GM12878 (cell line): ENCODE results near the gene TXNRD1. TPM values are rescaled to one million over a fixed set of nuclear protein-coding genes. Genes with fewer than 3 reads are reported as not detected.

ENCODE experiments used
- ATAC-seq: fragments of 200-7000 bp; cut with Tn5 transposase; 3 replicates; pipeline ENCODE4 v1.9.1; 2020; ENCODE audit warnings: mild to moderate bottlenecking, moderate library complexity
- BruUV-seq: library from RNA; stranded (reverse); fragments of 400-500 nt; replicated peaks from 2 replicates; lab custom pipeline; 2021; lab: Mats Ljungman, UMichigan
- CTCF ChIA-PET: fragments of 300-600 bp; sonication (Branson Sonifier 250); formaldehyde crosslinking; extraction: SDS; loops from one replicate; lab custom pipeline; 2021; ENCODE audit warnings: inconsistent platforms; lab: Yijun Ruan, JAX
- POLR2A ChIA-PET: fragments of 350-600 bp; formaldehyde crosslinking; extraction: SDS; loops from one replicate; lab custom pipeline; 2021; ENCODE audit warnings: inconsistent platforms; lab: Charles Lee
- RAD21 ChIA-PET: fragments of 300-600 bp; sonication (Branson Sonifier 250); formaldehyde crosslinking; loops from one replicate; lab custom pipeline; 2023; ENCODE audit warnings: antibody characterized with exemption; ENCODE audit not compliant: unreplicated experiment; lab: Charles Lee
- SMC1A ChIA-PET: fragments of 300-600 bp; sonication (Branson Sonifier 250); formaldehyde crosslinking; loops from one replicate; lab custom pipeline; 2023; ENCODE audit not compliant: unreplicated experiment, uncharacterized antibody; lab: Charles Lee
- DNase-seq: peaks from one replicate; pipeline ENCODE4 v3.0.0-alpha.2; 2011; ENCODE audit warnings: low read depth, low spot score
- FAIRE-seq: peaks from 3 replicates; lab custom pipeline; 2011; peaks lifted over from hg19 to GRCh38; lab: Jason Lieb, UNC
- H2AFZ ChIP-seq: 2 replicates; pipeline ENCODE4 v1.6.0; 2011; ENCODE audit warnings: low read depth, low read length, control low read depth; ENCODE audit not compliant: control insufficient read depth
- H3K27ac ChIP-seq: 2 replicates; pipeline ENCODE4 v1.5.1; 2011; ENCODE audit warnings: control low read depth; ENCODE audit not compliant: control insufficient read depth, insufficient read depth
- H3K27me3 ChIP-seq, 2 experiments: replicated peaks in 1 of 2; 2 replicates each; pipeline versions ENCODE4 v1.6.0 to v1.6.1; 2011; ENCODE audit warnings: low read length in 1 of 2; ENCODE audit not compliant: control insufficient read depth in 2 of 2, insufficient read depth in 2 of 2
- H3K36me3 ChIP-seq, 2 experiments: 2 replicates each; pipeline ENCODE4 v1.5.1; 2011; ENCODE audit warnings: low read length in 1 of 2; ENCODE audit not compliant: control insufficient read depth in 2 of 2, insufficient read depth in 2 of 2
- H3K4me1 ChIP-seq: 2 replicates; pipeline ENCODE4 v1.6.1; 2011; ENCODE audit warnings: mild to moderate bottlenecking, low read length, moderate library complexity, mixed read lengths; ENCODE audit not compliant: control insufficient read depth, insufficient read depth
- H3K4me2 ChIP-seq: 2 replicates; pipeline ENCODE4 v1.6.0; 2011; ENCODE audit warnings: control low read depth; ENCODE audit not compliant: control insufficient read depth, insufficient read depth
- H3K4me3 ChIP-seq: fragments of 200-600 bp; sonication (generic); 2 replicates; pipeline ENCODE4 v1.5.1; 2016
- H3K79me2 ChIP-seq: 2 replicates; pipeline ENCODE4 v1.6.0; 2011; ENCODE audit warnings: low read length; ENCODE audit not compliant: control insufficient read depth, insufficient read depth
- H3K9ac ChIP-seq: 2 replicates; pipeline ENCODE4 v1.8.0; 2011; ENCODE audit warnings: low read length, control low read depth, mixed read lengths; ENCODE audit not compliant: control insufficient read depth, insufficient read depth
- H3K9me3 ChIP-seq: replicated peaks from 3 replicates; pipeline ENCODE4 v1.5.1; 2011; ENCODE audit warnings: mild to moderate bottlenecking, low read length; ENCODE audit not compliant: control insufficient read depth, insufficient read depth
- H4K20me1 ChIP-seq: 2 replicates; pipeline ENCODE4 v1.6.0; 2011; ENCODE audit not compliant: control insufficient read depth, insufficient read depth
- ETV6 ChIP-seq, 2 experiments: fragments of 450-650 bp in 1 of 2; IDR thresholded peaks in 1 of 2; conservative IDR thresholded peaks in 1 of 2; 2 replicates each; pipeline ENCODE4 v1.6.1; 2014; ENCODE audit warnings: antibody characterized with exemption in 1 of 2, borderline replicate concordance in 1 of 2, low read depth in 1 of 2, mild to moderate bottlenecking in 1 of 2, moderate library complexity in 1 of 2
- FOXK2 ChIP-seq: fragments of 450-650 bp; IDR thresholded peaks from 2 replicates; pipeline ENCODE4 v1.6.1; 2017; ENCODE audit warnings: mild to moderate bottlenecking, moderate library complexity
- HDAC6 ChIP-seq: fragments of 200-600 bp; sonication (generic); IDR thresholded peaks from one replicate; pipeline ENCODE4 v1.8.0; 2017; ENCODE audit warnings: antibody characterized with exemption; ENCODE audit not compliant: unreplicated experiment
- IKZF1 ChIP-seq: fragments of 450-650 bp; conservative IDR thresholded peaks from 2 replicates; pipeline ENCODE4 v1.6.1; 2017; ENCODE audit warnings: antibody characterized with exemption, mild to moderate bottlenecking
- MEF2A ChIP-seq: IDR thresholded peaks from 2 replicates; pipeline ENCODE4 v1.6.1; 2011; ENCODE audit warnings: low read depth, mild to moderate bottlenecking, low read length, moderate library complexity; ENCODE audit not compliant: insufficient read depth
- MXI1 ChIP-seq: fragments of 150-350 bp; IDR thresholded peaks from 2 replicates; pipeline ENCODE4 v1.6.1; 2011; ENCODE audit warnings: low read depth, mild to moderate bottlenecking, inconsistent platforms, low read length, improper control_type of control experiment
- MYB ChIP-seq: fragments of 150-350 bp; IDR thresholded peaks from 2 replicates; pipeline ENCODE4 v1.6.1; 2014; ENCODE audit warnings: mild to moderate bottlenecking, low read depth, low read length, borderline replicate concordance
- RBBP5 ChIP-seq: fragments of 200-600 bp; sonication (generic); conservative IDR thresholded peaks from 2 replicates; pipeline ENCODE4 v1.6.1; 2016
- SMAD5 ChIP-seq: IDR thresholded peaks from 2 replicates; pipeline ENCODE4 v1.6.1; 2016; ENCODE audit warnings: antibody characterized with exemption, low read depth
- SREBF1 ChIP-seq: IDR thresholded peaks from 2 replicates; pipeline ENCODE4 v1.6.1; 2012; ENCODE audit warnings: mild to moderate bottlenecking, low read length
- TAF1 ChIP-seq: IDR thresholded peaks from 2 replicates; pipeline ENCODE4 v1.6.1; 2011; ENCODE audit warnings: mild to moderate bottlenecking, low read depth, low read length, borderline replicate concordance
- WGBS: methylation state at CpG from one replicate; pipeline ENCODE4 v1.1.6; 2016; ENCODE audit warnings: low lambda C conversion rate; ENCODE audit not compliant: insufficient replicate concordance, insufficient coverage; ENCODE audit errors: missing lambda C conversion rate; 5-methylcytosine and 5-hydroxymethylcytosine counted together
- in situ Hi-C: fragments of 300-500 bp; cut with MboI; formaldehyde crosslinking; loops from 9 replicates; pipeline ENCODE4 v1.14.3; 2018; ENCODE audit warnings: mixed read lengths
- intact Hi-C: fragments of 100-400 bp; cut with micrococcal nuclease; formaldehyde crosslinking; loops from one replicate; pipeline ENCODE4 v1.14.2; 2022; ENCODE audit not compliant: unreplicated experiment
- polyA plus RNA-seq, 11 experiments: library from polyadenylated mRNA; depleted of rRNA in 4 of 11; unstranded in 6 of 11; stranded (reverse) in 5 of 11; fragments of >200 nt; fragmentation: Nextera tagmentation in 4 of 11; fragmentation: Illumina TruSeq in 1 of 11; extraction: Ambion mirVana in 4 of 11; extraction: Trizol in 1 of 11; gene quantifications; 1 replicate in 1 of 11; 2 replicates in 10 of 11; pipeline versions ENCODE4 v1.2.1 to v1.2.3, GENCODE V29; 2011 to 2016; ENCODE audit warnings: inconsistent platforms in 2 of 11, missing spikeins in 2 of 11, low read depth in 1 of 11
- total RNA-seq, 4 experiments: library from RNA; depleted of rRNA in 3 of 4; stranded (reverse); fragments of >200 nt in 3 of 4; fragmentation: Illumina TruSeq in 1 of 4; extraction: Trizol in 1 of 4; gene quantifications; 2 replicates each; pipeline versions ENCODE4 v1.2.1 to v1.2.3, GENCODE V29; 2013 to 2021
- TF ChIP-seq, protein P1 (sequence below): IDR thresholded peaks from 2 replicates; pipeline ENCODE4 v1.6.1; 2012; ENCODE audit warnings: low read length, inconsistent platforms

TXNRD1 gene
- total and polyA plus RNA-seq, 10 of the 15 experiments (the other 5 are each of a cell fraction or from before 2014, with no cell fraction given) = 52.6 to 84.6 (median 67.8) TPM

DNA sequence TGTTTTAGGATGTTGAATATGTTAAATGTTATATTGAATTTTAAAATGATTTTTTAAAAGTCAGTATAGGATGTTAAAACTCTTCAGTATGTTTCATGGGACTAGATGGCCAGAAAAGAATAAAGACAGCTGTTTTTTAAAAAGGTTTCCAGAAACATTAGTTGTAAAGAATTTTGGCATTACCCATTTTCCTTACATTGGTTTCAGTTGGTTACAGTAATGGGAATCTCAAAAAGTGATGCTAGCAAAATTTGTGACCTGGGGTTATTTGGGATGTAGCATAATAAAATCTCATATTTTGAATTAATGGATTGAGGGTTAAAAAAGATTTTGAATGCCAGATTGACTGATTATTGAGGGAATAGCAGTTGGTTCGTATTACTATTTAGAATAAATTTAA, 113.2 kb downstream of the TXNRD1 start:
- CTCF ChIA-PET = no interaction called here
- H3K4me2 ChIP-seq = no peak overlapping the region
- no peaks in the 10 kb centered on the region for H3K79me2 ChIP-seq
- DNase-seq = no peak
- ATAC-seq = no peak
- in situ Hi-C loops = no loop called here
- intact Hi-C loops = no loop called here
- no peaks in the 10 kb centered on the region for H3K27me3 ChIP-seq
- H3K27ac ChIP-seq = no peak overlapping the region
- no peaks in the 10 kb centered on the region for H3K9me3 ChIP-seq
- H4K20me1 ChIP-seq = no peaks in the 10 kb centered on the region
- SMC1A ChIA-PET = interaction anchor here (1.1 to 1.4 kb wide), 3 partner anchors 15 to 25 kb away, joined by 3 to 6 read pairs (median 3); no protein-coding TSS in a partner anchor
- H3K36me3 ChIP-seq = peaks cover 8 to 19% of the 10 kb centered on the region in 2 experiments
- RAD21 ChIA-PET = no interaction called here
- no peak for TF ChIP-seq IKZF1
- TF ChIP-seq, protein P1, sequence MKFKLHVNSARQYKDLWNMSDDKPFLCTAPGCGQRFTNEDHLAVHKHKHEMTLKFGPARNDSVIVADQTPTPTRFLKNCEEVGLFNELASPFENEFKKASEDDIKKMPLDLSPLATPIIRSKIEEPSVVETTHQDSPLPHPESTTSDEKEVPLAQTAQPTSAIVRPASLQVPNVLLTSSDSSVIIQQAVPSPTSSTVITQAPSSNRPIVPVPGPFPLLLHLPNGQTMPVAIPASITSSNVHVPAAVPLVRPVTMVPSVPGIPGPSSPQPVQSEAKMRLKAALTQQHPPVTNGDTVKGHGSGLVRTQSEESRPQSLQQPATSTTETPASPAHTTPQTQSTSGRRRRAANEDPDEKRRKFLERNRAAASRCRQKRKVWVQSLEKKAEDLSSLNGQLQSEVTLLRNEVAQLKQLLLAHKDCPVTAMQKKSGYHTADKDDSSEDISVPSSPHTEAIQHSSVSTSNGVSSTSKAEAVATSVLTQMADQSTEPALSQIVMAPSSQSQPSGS = no peak
- no peak for TF ChIP-seq FOXK2
- no peak for TF ChIP-seq MYB
- TF ChIP-seq ETV6 (conservative IDR thresholded peaks at IDR 0.05 in 1 of 2, IDR thresholded peaks at IDR 0.05 in 1 of 2; ENCODE audit: borderline replicate concordance in 1 of 2, low read depth in 1 of 2) = no peak
- TF ChIP-seq MXI1 = no peak
- TF ChIP-seq TAF1 = no peak
- no peak for TF ChIP-seq HDAC6
- TF ChIP-seq RBBP5 = no peak
- TF ChIP-seq MEF2A = no peak
- TF ChIP-seq SREBF1 = no peak
- TF ChIP-seq SMAD5 = no peak
- no peaks in the 10 kb centered on the region for H3K4me1 ChIP-seq
- 100% methylated on average over 1 of the region's 1 CpG for WGBS
- H3K9ac ChIP-seq = no peak overlapping the region
- H3K4me3 ChIP-seq = no peak overlapping the region
- POLR2A ChIA-PET = interaction anchor here (0.6 to 0.7 kb wide), 2 partner anchors 23 to 124 kb away, joined by 3 to 4 read pairs; no protein-coding TSS in a partner anchor
- H2AFZ ChIP-seq = no peak overlapping the region
- FAIRE-seq = no peak
- no TSS peak for BruUV-seq
